ENCODE results near the gene SP1.
"Not testable (repeated sequence)": the region's sequence is repeated elsewhere in the genome, so short reads cannot be mapped to it uniquely, and the experiment has no call there.

SP1 gene

DNA sequence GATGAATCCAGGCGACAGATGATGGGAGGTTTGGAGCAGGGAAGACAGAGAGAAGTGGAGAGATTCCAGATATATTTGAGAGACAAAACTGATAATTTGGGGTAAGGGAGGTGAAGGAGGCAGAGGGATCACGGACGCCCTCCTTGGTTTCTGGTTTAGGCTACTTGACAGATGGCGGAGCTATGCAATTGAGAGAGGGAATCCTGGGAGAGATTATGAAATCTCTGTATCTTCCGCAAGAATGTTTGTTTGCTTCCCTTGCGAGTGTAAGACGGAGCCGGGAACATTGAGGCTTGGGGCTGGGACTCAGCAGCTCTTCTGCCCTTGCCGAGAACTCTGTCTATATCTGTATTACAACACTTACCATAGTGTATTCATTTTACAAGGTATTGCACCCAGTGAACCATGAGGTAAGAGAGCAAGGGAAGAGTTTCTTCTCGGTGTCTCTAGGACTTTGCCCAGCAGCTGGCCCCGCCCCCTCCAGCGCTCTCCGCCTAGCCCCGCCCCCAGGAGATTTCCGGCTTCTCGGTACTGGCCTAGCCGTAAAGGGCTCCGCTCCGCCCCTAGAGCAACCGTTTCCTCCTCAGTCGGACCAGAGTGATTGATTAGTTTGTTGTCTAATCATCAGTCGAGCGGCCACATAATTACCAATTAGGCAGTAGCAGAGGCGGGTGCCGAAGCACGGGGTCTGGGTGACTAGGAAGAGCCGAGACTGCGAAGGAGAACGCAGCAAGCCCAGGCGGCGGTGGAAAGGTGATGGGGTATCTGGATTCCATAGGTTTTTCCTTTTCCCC, 61.3 kb downstream of the SP1 start, which contains the start of gene PRR13:
Gene PRR13, plus strand, starts transcription at position 695 of the 794 bp plus-strand sequence. CDS start 981 bp downstream, outside the sequence.
- peak; percentile 99 for DNase-seq
- Histone ChIP-seq H3K36me3 (peaks cover 12 to 28% (median 23%) of the 10 kb centered on the region in 3 donors), H3K9me3 (no peaks in the 10 kb centered on the region), H3K4me1 (peaks cover 0 to 39% (median 19%) of the 10 kb centered on the region in 4 donors), H3K27me3 (no peaks in the 10 kb centered on the region), H3K4me3 (peak within 1 kb of the TSS; percentile 70 to 72), H3K27ac (peak within 1 kb of the TSS; percentile 82 to 91)
- TF ChIP-seq, protein P1, sequence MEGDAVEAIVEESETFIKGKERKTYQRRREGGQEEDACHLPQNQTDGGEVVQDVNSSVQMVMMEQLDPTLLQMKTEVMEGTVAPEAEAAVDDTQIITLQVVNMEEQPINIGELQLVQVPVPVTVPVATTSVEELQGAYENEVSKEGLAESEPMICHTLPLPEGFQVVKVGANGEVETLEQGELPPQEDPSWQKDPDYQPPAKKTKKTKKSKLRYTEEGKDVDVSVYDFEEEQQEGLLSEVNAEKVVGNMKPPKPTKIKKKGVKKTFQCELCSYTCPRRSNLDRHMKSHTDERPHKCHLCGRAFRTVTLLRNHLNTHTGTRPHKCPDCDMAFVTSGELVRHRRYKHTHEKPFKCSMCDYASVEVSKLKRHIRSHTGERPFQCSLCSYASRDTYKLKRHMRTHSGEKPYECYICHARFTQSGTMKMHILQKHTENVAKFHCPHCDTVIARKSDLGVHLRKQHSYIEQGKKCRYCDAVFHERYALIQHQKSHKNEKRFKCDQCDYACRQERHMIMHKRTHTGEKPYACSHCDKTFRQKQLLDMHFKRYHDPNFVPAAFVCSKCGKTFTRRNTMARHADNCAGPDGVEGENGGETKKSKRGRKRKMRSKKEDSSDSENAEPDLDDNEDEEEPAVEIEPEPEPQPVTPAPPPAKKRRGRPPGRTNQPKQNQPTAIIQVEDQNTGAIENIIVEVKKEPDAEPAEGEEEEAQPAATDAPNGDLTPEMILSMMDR (IDR thresholded peaks at IDR 0.05), result no peak
- intact Hi-C loops (cut with DNase I; ENCODE audit: low total_unique reads), result no loop called here

DNA sequence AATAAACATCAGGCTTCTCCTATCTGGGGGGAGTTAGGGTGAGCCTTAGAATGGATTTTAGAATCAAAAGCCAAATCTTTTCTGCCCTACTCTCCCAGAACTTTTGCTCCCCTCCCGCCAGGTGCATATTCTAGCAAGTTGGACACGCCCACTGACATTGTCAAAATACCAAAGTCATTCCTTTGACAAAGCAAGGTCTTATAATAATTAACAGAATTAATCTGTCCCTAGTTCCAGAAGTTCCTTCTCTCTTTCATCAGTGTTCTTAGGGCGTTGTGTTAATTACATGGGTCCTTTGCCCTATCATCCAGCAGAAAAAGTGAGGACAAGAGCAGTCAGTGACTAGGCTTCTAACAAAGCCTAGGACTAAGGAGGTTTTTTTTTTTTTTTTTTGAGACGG, 64.0 kb downstream of the SP1 start:
- no peak overlapping the region for H3K4me3 ChIP-seq
- TF ChIP-seq, protein P1 (IDR thresholded peaks at IDR 0.05), result no peak
- H3K27ac ChIP-seq, result no peak overlapping the region

DNA sequence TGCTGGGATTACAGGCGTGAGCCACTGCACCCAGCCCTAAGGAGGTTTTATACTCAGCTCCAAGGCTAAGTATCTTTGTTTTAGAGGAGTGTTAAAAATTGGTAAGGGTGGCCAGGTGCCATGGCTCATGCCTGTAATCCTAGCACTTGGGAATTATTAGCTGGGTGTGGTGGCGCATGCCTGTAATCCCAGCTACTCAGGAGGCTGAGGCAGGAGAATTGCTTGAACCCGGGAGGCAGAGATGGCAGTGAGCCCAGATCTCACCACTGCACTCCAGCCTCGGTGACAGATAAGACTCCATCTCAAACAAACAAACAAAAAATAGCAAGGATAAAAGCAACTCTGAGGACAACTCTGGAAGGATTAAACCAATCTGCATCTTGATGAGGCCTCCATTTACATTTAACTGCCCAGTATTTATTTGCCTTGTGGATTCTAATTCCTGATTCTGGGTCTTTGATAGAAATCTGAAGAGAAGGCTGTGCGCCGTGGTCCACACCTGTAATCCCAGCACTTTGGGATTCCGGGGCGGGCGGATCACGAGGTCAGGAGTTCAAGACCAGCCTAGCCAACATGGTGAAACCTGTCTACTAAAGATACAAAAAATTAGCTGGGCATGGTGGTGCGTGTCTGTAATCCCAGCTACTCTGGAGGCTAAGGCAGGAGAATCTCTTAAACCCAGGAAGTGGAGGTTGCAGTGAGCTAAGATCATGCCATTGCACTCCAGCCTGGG, 64.8 kb downstream of the SP1 start:
- H3K27ac ChIP-seq; H3K9me3 ChIP-seq; intact Hi-C loops (cut with DNase I; ENCODE audit: low total_unique reads); H3K27me3 ChIP-seq; H3K4me3 ChIP-seq: not testable (repeated sequence)
- DNase-seq, result peak in 1 of 2 donors; percentile 37
- Histone ChIP-seq H3K36me3 (peaks cover 12 to 58% (median 44%) of the 10 kb centered on the region in 3 donors), H3K4me1 (peaks cover 0 to 39% (median 19%) of the 10 kb centered on the region in 4 donors)

More for the DNA sequence above, 64.0 kb downstream of the SP1 start:
- DNase-seq, result no peak
- Histone ChIP-seq H3K36me3 (peaks cover 12 to 55% (median 44%) of the 10 kb centered on the region in 3 donors), H3K27me3 (no peaks in the 10 kb centered on the region), H3K4me1 (peaks cover 0 to 39% (median 19%) of the 10 kb centered on the region in 4 donors), H3K9me3 (no peaks in the 10 kb centered on the region)
- intact Hi-C loops (cut with DNase I; ENCODE audit: low total_unique reads), result no loop called here

DNA sequence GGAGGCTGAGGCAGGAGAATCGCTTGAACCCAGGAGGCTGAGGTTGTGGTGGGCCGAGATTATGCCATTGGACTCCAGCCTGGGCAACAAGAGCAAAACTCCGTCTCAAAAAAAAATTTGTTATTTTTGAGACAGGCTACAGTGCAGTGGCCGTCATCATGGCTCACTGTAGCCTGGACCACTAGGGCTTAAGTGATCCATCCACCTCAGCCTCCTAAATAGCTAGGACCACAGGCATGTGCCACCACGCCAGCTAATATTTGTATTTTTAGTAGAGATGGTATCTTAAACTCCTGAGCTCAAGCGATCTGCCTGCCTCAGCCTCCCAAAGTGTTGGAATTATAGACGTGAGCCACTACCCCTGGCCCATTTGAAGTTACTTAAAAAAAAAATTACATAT, 71.0 kb downstream of the SP1 start:
- no peaks in the 10 kb centered on the region for H3K9me3 ChIP-seq
- no peaks in the 10 kb centered on the region for H3K27me3 ChIP-seq
- H3K4me3 ChIP-seq, result no peak overlapping the region
- H3K27ac ChIP-seq, result peak overlapping the region in 1 of 2 donors; percentile 64
- intact Hi-C loops (cut with DNase I; ENCODE audit: low total_unique reads), result no loop called here
- no peak for DNase-seq
- peaks cover 0 to 23% (median 18%) of the 10 kb centered on the region in 4 donors for H3K4me1 ChIP-seq
- TF ChIP-seq, protein P1 (IDR thresholded peaks at IDR 0.05), result no peak
- peaks cover 19 to 50% (median 42%) of the 10 kb centered on the region in 3 donors for H3K36me3 ChIP-seq

- Histone ChIP-seq H3K9me3 (no peaks in the 10 kb centered on the region), H3K27me3 (no peaks in the 10 kb centered on the region), H3K4me3 (peak within 1 kb of the TSS; percentile 70 to 87), H3K27ac (peak within 1 kb of the TSS; percentile 89 to 90), H3K4me1 (peaks cover 0 to 23% (median 18%) of the 10 kb centered on the region in 4 donors), H3K36me3 (peaks cover 27 to 50% (median 43%) of the 10 kb centered on the region in 3 donors)
- peak; percentile 97 to 99 for DNase-seq
- intact Hi-C loops (cut with DNase I; ENCODE audit: low total_unique reads), result loop anchor here (2.0 kb wide), 1 partner anchor 49 kb away; the partner anchor contains the start of gene TARBP2
- TF ChIP-seq, protein P1 (IDR thresholded peaks at IDR 0.05), result peak; percentile 87 to 93
These were observed 71.7 kb downstream of the SP1 start, which contains the start of gene PCBP2 for GRCh38 chr12:53451661-53452158. Gene PCBP2 (plus strand): TSS chr12:53452102. CDS start chr12:53454801, 2,699 bp downstream.

Data from tibial artery (tissue), 4 donors.